Midbrain (tissue), 1 donor: Measurements from ENCODE around the gene GCAT.

Source experiments
- DNase-seq: peaks from one replicate; lab custom pipeline; 2025; lab: John Stamatoyannopoulos, UW

The GCAT gene

GRCh38 chr22:37809672-37810333 is 2.1 kb downstream of the GCAT start:
- no peak for DNase-seq

GRCh38 chr22:37811867-37812266 is 4.1 kb downstream of the GCAT start:
- no peak for DNase-seq

- DNase-seq = no peak
Measured at GRCh38 chr22:37812869-37813678, 5.3 kb downstream of the GCAT start.

GRCh38 chr22:37815593-37815992 is 7.9 kb downstream of the GCAT start:
- DNase-seq = no peak

- DNase-seq = no peak
Measured at GRCh38 chr22:37816543-37817180, 8.9 kb downstream of the GCAT start.

- peak; percentile 87 for DNase-seq
Measured at GRCh38 chr22:37817705-37818408, 10.1 kb downstream of the GCAT start.

- no peak for DNase-seq
Measured at GRCh38 chr22:37818409-37819104, 10.8 kb downstream of the GCAT start.

- no peak for DNase-seq
Measured at GRCh38 chr22:37819105-37819433, 11.3 kb downstream of the GCAT start.

- no peak for DNase-seq
Measured at GRCh38 chr22:37820350-37820749, 12.6 kb downstream of the GCAT start.

GRCh38 chr22:37822079-37822833 is 14.5 kb downstream of the GCAT start:
- DNase-seq = no peak

- DNase-seq = no peak
Measured at GRCh38 chr22:37823134-37823985, 15.6 kb downstream of the GCAT start, which contains the start of gene GALR3. TSS of gene GALR3 (plus strand) at chr22:37823382. CDS start at chr22:37823407, 25 bp downstream.

- DNase-seq = no peak
Measured at GRCh38 chr22:37824674-37825641, 17.2 kb downstream of the GCAT start.

- DNase-seq = peak; percentile 71
Measured at GRCh38 chr22:37827056-37827455, 19.3 kb downstream of the GCAT start.

GRCh38 chr22:37830093-37830842 is 22.5 kb downstream of the GCAT start:
- no peak for DNase-seq

- no peak for DNase-seq
Measured at GRCh38 chr22:37831472-37831871, 23.7 kb downstream of the GCAT start.

GRCh38 chr22:37832022-37832857 is 24.5 kb downstream of the GCAT start:
- no peak for DNase-seq
